ENCODE results near the gene ADPGK. TPM values are rescaled to one million over a fixed set of nuclear protein-coding genes. Genes with fewer than 3 reads are reported as not detected.

Gene ADPGK
- total RNA-seq, 1 experiment from 2014 or later: 54.8 TPM

DNA sequence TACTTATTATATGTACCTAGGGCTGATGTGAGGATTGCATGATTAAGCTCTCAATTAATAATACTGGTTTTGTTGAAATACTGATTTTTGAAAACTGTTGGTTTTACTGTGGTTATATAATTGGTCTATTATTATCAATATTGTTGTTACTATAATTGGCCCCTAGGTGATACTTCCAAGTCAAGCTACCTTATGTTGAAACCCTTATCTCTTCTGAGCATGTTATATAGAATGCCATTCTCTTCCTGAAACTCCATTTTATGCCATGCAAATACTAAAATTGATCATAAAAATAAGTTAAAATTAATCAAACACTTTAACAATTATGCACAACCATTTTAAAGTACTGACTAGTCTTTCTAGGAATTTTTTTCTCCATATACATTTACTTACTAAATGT is 51.5 kb downstream of the ADPGK start:
- Histone ChIP-seq H4K5ac (ENCODE audit: insufficient read length, low read depth, low read length) (no peak overlapping the region), H2BK5ac (ENCODE audit: insufficient read length, low read length) (no peak overlapping the region), H3K9ac (ENCODE audit: extremely low read depth, insufficient read length, low read length) (no peak overlapping the region), H3K56ac (ENCODE audit: insufficient read length, low read depth, low read length) (no peak overlapping the region), H3K14ac (ENCODE audit: insufficient read depth, low read length) (no peak overlapping the region), H3K4me1 (ENCODE audit: insufficient read depth, low read length) (no peaks in the 10 kb centered on the region), H3K4me2 (ENCODE audit: insufficient read depth, insufficient read length, low read length) (no peak overlapping the region), H2BK120ac (ENCODE audit: low read depth, low read length, poor library complexity, severe bottlenecking) (no peak overlapping the region), H2BK12ac (ENCODE audit: insufficient read length, low read depth, low read length) (no peak overlapping the region), H3K27me3 (ENCODE audit: insufficient read depth, low read length) (no peaks in the 10 kb centered on the region), H3K4ac (ENCODE audit: low read depth, low read length) (no peak overlapping the region), H4K8ac (replicated peaks; ENCODE audit: insufficient read length, low read depth, low read length) (no peak overlapping the region), H2AK5ac (ENCODE audit: insufficient read length, low read length) (no peak overlapping the region), H2AFZ (ENCODE audit: low read length) (no peak overlapping the region), H3K79me1 (ENCODE audit: insufficient read depth, low read depth, low read length, poor library complexity, severe bottlenecking) (no peaks in the 10 kb centered on the region), H4K91ac (ENCODE audit: insufficient read length, low read depth, low read length) (no peak overlapping the region), H4K20me1 (ENCODE audit: control insufficient read depth, insufficient read depth, insufficient read length) (no peaks in the 10 kb centered on the region), H3K79me2 (ENCODE audit: insufficient read depth, low read length) (no peaks in the 10 kb centered on the region), H3K18ac (ENCODE audit: insufficient read length, low read depth, low read length) (no peak overlapping the region), H3K23me2 (ENCODE audit: insufficient read length, low read depth, low read length, poor library complexity, severe bottlenecking) (no peaks in the 10 kb centered on the region), H3K27ac (ENCODE audit: insufficient read length, low read depth, low read length) (no peak overlapping the region), H3K9me3 (ENCODE audit: control insufficient read depth, low read depth, low read length) (no peaks in the 10 kb centered on the region), H3K23ac (ENCODE audit: insufficient read length, low read depth, low read length) (no peak overlapping the region), H2BK20ac (ENCODE audit: low read depth, low read length, poor library complexity, severe bottlenecking) (no peak overlapping the region), H2BK15ac (ENCODE audit: low read depth, low read length) (no peak overlapping the region), H3T11ph (ENCODE audit: low read length) (no peak overlapping the region)
- H3K27ac Mint-ChIP-seq: no peak overlapping the region
- no peaks in the 10 kb centered on the region for H3K27me3 Mint-ChIP-seq (ENCODE audit: low read depth)
- H3K4me3 Mint-ChIP-seq: no peak overlapping the region
- TF ChIP-seq, protein P1, sequence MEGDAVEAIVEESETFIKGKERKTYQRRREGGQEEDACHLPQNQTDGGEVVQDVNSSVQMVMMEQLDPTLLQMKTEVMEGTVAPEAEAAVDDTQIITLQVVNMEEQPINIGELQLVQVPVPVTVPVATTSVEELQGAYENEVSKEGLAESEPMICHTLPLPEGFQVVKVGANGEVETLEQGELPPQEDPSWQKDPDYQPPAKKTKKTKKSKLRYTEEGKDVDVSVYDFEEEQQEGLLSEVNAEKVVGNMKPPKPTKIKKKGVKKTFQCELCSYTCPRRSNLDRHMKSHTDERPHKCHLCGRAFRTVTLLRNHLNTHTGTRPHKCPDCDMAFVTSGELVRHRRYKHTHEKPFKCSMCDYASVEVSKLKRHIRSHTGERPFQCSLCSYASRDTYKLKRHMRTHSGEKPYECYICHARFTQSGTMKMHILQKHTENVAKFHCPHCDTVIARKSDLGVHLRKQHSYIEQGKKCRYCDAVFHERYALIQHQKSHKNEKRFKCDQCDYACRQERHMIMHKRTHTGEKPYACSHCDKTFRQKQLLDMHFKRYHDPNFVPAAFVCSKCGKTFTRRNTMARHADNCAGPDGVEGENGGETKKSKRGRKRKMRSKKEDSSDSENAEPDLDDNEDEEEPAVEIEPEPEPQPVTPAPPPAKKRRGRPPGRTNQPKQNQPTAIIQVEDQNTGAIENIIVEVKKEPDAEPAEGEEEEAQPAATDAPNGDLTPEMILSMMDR (conservative IDR thresholded peaks at IDR 0.05): no peak
- H3K36me3 Mint-ChIP-seq (ENCODE audit: insufficient read depth in 1 of 3, low read depth in 3 of 3): peaks cover 12 to 42% (median 31%) of the 10 kb centered on the region in 3 experiments; a peak in 6 of 7 replicates
- H3K9me3 Mint-ChIP-seq: no peaks in the 10 kb centered on the region
- no peak for DNase-seq
- peaks cover 5% of the 10 kb centered on the region in 2 experiments; a peak in 2 of 4 replicates for H3K4me1 Mint-ChIP-seq
